AG09319 (cell line): Measurements from ENCODE around the gene NPAS3.

Source experiments
- DNase-seq: peaks from one replicate; pipeline ENCODE4 v3.0.0-alpha.2; 2010; ENCODE audit warnings: low read depth; ENCODE audit errors: extremely low read depth
- TF ChIP-seq, protein P1 (sequence below): IDR thresholded peaks from 2 replicates; pipeline ENCODE4 v1.5.1; 2011; ENCODE audit warnings: low read depth, mild to moderate bottlenecking, inconsistent platforms, low read length, moderate library complexity

The NPAS3 gene

GRCh38 chr14:33812181-33812580 is 873.5 kb downstream of the NPAS3 start:
- DNase-seq, result no peak
- TF ChIP-seq, protein P1, sequence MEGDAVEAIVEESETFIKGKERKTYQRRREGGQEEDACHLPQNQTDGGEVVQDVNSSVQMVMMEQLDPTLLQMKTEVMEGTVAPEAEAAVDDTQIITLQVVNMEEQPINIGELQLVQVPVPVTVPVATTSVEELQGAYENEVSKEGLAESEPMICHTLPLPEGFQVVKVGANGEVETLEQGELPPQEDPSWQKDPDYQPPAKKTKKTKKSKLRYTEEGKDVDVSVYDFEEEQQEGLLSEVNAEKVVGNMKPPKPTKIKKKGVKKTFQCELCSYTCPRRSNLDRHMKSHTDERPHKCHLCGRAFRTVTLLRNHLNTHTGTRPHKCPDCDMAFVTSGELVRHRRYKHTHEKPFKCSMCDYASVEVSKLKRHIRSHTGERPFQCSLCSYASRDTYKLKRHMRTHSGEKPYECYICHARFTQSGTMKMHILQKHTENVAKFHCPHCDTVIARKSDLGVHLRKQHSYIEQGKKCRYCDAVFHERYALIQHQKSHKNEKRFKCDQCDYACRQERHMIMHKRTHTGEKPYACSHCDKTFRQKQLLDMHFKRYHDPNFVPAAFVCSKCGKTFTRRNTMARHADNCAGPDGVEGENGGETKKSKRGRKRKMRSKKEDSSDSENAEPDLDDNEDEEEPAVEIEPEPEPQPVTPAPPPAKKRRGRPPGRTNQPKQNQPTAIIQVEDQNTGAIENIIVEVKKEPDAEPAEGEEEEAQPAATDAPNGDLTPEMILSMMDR, result no peak

- TF ChIP-seq, protein P1, result no peak
- DNase-seq, result no peak
Observed at GRCh38 chr14:33812601-33813000, 873.9 kb downstream of the NPAS3 start.

DNA sequence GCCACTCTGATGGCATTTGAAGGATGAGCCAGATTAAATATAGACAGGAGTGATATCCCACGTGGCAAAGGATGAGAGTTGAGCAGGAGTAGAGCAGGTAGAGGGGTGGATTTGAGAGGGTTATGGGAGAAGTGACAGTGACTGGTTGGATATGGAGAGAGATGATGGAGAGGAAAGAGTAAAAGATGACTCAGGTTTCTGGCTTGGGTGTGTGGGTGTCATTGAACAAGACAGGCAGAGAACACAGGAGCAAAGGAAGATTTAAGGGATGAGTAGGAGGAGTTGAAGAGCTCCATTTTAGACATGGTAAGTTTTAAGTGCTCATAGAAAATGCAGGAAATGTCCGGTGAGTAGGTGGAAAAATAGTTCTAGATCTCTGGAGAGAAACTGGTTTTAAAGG is 875.3 kb downstream of the NPAS3 start:
- DNase-seq, result no peak
- TF ChIP-seq, protein P1, result no peak

DNA sequence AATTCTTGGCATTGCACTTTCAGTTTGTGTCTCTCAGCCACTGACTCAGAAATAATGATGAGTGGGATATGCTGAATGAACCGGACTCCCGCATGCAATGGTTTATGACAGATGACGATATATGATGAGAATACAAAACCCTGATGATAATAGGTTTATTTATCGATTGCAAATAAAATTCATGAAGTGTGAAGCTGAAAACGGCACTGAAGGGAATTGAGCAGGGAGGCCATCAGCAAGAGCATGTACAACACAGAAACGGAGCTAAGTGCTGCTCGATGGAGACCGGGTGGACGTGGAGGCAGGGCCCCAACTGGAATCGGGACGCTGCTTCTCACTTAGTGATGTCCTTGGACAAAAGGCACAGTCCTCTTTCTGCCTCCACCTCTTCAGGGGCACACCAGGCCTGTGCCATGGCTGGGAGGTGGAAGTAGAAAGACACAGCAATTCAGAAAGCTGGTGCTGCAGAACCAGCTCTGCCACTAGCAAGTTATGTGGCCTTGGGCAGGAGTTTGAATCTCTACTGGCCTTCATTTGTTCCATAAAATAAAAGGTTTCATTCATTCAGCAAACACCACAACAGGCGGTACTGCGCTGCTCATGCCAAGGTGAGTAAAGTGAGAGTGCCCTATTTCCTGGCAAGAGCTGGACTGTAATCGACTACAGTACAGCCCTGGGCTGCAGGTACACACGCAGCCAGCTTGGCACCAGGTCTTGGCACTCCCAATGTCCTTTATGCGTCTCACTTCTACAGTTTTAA is 895.2 kb downstream of the NPAS3 start:
- no peak for DNase-seq
- TF ChIP-seq, protein P1, result no peak

DNA sequence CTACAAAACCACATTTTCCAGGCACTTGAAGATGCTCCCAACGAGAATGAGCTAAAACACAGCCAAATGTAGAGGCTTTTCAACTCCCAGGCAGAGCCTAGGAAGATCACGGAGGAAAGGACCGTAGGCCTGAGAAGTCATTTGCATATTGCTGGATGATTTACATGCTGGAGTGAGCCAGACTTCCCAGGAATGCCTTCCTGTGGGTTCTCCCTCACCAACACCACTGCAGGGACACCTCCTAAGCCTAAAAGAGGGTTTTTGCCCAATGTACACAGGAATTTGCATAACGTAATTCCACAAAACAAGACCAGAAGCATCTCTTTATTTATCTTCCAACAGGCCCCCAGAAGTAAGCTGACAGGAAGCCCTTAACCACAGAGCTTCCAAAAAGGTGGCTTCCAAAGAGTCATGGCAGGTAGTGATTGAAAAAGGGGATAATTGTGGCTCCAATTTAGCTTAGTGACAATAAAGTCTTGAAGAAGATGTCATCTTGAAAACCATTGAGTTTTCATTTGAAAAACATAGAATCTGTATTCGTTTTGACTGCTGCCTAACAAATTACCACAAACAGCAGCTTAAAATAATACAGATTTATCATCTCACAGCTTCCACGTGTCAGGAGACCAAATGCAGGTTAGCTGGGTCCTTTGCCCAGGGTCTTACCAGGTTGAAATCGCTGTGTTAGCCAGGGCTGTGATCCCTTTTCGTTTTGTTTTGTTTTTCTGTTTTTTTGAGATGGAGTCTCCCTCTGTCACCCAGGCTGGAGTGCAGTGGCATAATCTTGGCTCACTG is 896.0 kb downstream of the NPAS3 start:
- no peak for DNase-seq
- TF ChIP-seq, protein P1, result no peak

DNA sequence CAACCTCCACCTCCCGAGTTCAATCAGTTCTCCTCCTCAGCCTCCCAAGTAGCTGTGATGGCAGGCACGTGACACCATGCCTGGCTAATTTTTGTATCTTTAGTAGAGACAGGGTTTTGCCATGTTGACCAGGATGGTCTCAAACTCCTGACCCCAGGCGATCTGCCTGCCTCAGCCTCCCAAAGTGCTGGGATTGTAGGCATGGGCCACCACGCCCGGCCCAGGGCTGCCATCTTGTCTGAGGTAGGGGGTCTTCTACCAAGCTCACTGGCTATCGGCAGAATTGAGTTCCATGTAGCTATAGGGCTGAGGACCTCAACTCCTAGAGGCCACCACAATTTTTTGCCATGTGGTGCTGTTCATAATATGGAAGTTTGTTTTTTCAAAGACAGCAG is 896.6 kb downstream of the NPAS3 start:
- TF ChIP-seq, protein P1, result no peak
- DNase-seq, result no peak

- DNase-seq, result no peak
- TF ChIP-seq, protein P1, result no peak
Observed at GRCh38 chr14:33835677-33836076, 897.0 kb downstream of the NPAS3 start.
